Activated T-cell treated with anti-CD3 and anti-CD28 coated beads, Interleukin-2, amount 50 U/mL, for 4 hours (primary cell): ENCODE measurements around the gene CDK17. TPM values are rescaled to one million over a fixed set of nuclear protein-coding genes. Genes with fewer than 3 reads are reported as not detected.
A peak's percentile ranks its signal among the peaks of the same experiment; 100 is the strongest.

Experiments used
- ATAC-seq, 2 donors: fragments of 200-7000 bp; cut with Tn5 transposase; one replicate each; pipeline ENCODE4 v1.10.0; 2021
- DNase-seq: peaks from one replicate; pipeline ENCODE4 v3.0.0-alpha.2; 2020
- H3K27me3 Mint-ChIP-seq: one replicate; pipeline ENCODE4 v1.8.0; 2021; ENCODE audit warnings: low read depth, mixed read lengths
- H3K36me3 Mint-ChIP-seq: one replicate; pipeline ENCODE4 v1.8.0; 2022; ENCODE audit warnings: mixed read lengths; ENCODE audit not compliant: insufficient read depth
- H3K4me1 Mint-ChIP-seq: one replicate; pipeline ENCODE4 v1.8.0; 2021; ENCODE audit warnings: low read depth, mixed read lengths
- H3K4me3 Mint-ChIP-seq: one replicate; pipeline ENCODE4 v1.8.0; 2021; ENCODE audit warnings: mild to moderate bottlenecking, moderate library complexity, mixed read lengths
- H3K9me3 Mint-ChIP-seq: one replicate; pipeline ENCODE4 v1.8.0; 2021; ENCODE audit warnings: mixed read lengths
- total RNA-seq, 3 donors: library from RNA; stranded (reverse); gene quantifications; one replicate each; pipeline ENCODE4 v1.2.1, GENCODE V29; 2021

Gene CDK17
- total RNA-seq, 3 donors from 2014 or later, result 29.9 to 37.4 (median 35.8) TPM

DNA sequence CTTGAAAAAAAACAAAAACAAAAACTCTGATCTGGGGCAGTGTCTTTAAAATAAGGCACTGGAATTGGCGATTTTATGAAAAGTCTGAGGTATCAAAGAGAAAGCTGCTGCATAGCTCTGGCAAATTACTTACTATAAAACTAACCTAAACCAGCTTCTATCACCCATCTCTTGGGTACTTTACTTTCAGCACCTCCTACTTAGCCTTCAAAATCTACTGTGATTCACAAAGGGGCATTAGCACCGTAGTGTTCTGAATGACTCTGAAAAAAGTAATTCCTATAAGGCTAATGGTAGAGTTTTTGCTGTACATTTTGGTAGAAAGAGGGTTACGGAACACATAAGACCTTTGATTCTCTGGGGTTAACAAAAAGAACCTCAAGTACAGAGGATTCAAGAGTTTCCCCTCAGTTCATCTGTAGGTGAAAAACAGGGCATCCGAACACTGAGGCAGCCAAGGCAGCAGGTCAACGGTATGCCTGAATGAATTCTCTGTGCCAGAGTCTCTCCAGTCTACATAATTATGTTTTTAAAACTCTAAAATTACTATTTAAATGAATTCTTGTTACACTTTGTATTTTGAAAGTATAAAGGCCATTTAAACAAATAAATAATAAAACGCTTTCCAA lies 104.6 kb downstream of the CDK17 start:
- peak overlapping the region; percentile 16 for H3K4me3 Mint-ChIP-seq
- DNase-seq, result no peak
- H3K27me3 Mint-ChIP-seq, result no peaks in the 10 kb centered on the region
- peaks cover 30% of the 10 kb centered on the region for H3K36me3 Mint-ChIP-seq
- no peaks in the 10 kb centered on the region for H3K9me3 Mint-ChIP-seq
- H3K4me1 Mint-ChIP-seq, result peaks cover 23% of the 10 kb centered on the region
- peak; percentile 69 to 74 for ATAC-seq

DNA sequence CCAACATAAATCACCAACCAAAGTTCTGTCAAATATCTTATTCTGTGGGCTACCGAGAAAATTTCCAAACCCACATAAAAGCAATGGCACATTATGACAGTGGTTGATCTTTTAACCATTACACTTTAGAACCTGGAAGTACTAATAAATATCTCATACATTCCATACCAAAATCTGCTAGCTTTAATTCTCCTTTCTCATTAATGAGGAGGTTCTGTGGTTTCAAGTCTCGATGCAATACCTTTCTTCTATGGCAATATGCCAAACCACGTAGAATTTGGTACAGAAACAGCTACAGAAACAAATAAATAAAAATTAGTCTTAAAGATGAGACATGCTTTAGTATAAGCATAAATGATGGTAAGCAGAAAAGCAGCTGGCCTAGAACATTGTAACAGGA lies 105.4 kb downstream of the CDK17 start:
- Mint-ChIP-seq H3K36me3 (peaks cover 28% of the 10 kb centered on the region), H3K9me3 (no peaks in the 10 kb centered on the region), H3K4me1 (peaks cover 23% of the 10 kb centered on the region), H3K4me3 (no peak overlapping the region), H3K27me3 (no peaks in the 10 kb centered on the region)
- no peak for DNase-seq
- ATAC-seq, result no peak

DNA sequence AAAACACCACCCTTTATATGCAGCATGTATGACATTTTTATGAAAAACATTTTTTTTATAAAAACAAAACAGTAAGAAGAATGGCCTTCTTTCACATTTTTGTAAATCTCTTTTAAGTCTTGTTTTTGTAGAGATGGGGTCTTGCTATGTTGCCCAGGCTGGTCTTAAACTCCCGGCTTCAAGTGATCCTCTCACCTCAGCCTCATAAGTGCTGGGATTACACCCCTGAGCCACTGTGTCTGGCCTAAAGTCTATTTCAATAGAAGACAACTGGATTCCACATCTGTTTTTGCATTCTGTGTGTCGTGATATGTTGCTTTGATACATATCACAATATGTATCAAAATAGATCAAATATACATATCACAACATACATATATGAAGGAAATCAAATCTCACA lies 107.1 kb downstream of the CDK17 start:
- DNase-seq, result no peak
- H3K36me3 Mint-ChIP-seq, result peaks cover 34% of the 10 kb centered on the region
- H3K27me3 Mint-ChIP-seq, result no peaks in the 10 kb centered on the region
- no peak for ATAC-seq
- H3K4me1 Mint-ChIP-seq, result peaks cover 25% of the 10 kb centered on the region
- no peak overlapping the region for H3K4me3 Mint-ChIP-seq
- H3K9me3 Mint-ChIP-seq, result no peaks in the 10 kb centered on the region

DNA sequence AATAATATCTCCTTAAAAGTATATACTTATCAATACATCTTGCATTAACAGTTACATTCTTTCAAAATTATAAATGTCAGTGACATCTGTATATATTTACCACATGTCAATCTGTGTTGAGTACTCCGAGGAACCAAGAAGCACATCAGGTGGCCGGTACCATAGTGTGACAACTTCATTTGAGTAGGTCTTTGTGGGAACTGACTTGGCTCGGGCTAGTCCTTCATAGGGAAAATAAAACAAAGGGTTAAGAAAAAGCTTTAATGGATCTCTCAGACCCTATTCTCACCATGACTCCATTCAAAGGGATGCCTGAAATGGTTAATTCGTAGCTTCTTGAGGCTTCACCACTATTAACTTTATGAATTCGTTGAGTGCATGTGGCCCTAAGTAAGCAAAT lies 111.2 kb downstream of the CDK17 start:
- Mint-ChIP-seq H3K4me1 (peaks cover 14% of the 10 kb centered on the region), H3K4me3 (no peak overlapping the region), H3K9me3 (no peaks in the 10 kb centered on the region), H3K27me3 (no peaks in the 10 kb centered on the region), H3K36me3 (peaks cover 48% of the 10 kb centered on the region)
- ATAC-seq, result no peak
- DNase-seq, result no peak

- Mint-ChIP-seq H3K36me3 (peaks cover 54% of the 10 kb centered on the region), H3K27me3 (no peaks in the 10 kb centered on the region), H3K4me1 (peaks cover 12% of the 10 kb centered on the region), H3K4me3 (no peak overlapping the region), H3K9me3 (no peaks in the 10 kb centered on the region)
- ATAC-seq, result no peak
- DNase-seq, result no peak
Measured at GRCh38 chr12:96285158-96285557, 115.1 kb downstream of the CDK17 start.

DNA sequence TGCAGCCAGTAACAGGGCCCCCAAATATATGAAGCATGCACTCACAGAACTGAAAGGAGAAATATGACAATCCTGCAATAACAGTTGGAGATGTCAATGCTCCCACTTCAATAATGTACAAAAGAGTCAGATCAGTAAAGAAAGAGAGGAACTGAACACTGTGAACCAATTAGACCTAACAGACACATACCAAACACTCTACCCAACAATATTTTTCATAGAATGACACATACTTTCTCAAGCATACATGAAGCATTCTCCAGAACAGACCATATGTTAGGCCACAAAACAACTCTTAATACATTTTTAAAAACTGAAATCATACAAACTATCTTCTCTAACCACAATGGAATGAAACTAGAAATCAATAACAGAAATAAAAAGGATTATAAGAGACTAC lies 125.9 kb downstream of the CDK17 start:
- ATAC-seq (peak; percentile 78 to 84), DNase-seq (no peak)
- H3K4me1 Mint-ChIP-seq, result peaks cover 20% of the 10 kb centered on the region
- H3K27me3 Mint-ChIP-seq, result no peaks in the 10 kb centered on the region
- H3K4me3 Mint-ChIP-seq, result no peak overlapping the region
- H3K9me3 Mint-ChIP-seq, result no peaks in the 10 kb centered on the region
- peaks cover 43% of the 10 kb centered on the region for H3K36me3 Mint-ChIP-seq

DNA sequence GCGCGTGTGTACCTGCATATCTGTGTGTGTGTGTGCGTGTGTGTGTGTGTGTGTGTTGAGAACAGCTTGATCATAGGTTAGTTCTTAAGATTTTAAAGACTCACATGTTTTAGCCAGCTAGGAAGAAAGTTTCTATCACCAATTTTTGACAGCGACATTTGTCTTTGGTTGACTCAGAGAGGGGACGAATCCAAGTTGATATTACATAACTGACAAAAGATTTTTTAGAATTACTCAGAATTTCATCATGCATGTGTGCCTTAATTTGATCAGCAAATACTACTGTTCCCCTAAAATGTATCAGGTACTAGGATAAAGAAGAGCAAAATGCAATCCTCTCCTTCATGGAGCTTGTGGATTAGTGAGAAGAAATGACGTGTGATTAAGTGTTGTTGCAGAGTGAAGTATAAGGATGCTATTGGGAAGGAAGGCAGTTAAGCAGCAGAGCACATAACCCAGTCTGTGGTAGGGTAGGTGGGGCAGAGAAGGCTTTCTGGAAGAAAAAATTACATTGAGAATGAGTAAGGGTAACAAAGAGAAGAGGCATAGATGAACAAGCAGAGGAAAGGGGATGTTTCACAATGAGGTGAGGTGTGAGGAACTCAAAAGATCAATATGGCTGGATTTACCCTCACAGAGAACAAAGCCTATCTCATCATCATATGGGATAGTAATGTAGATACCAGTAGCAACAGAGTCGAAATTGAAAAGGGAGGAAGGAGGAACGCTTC lies 128.6 kb downstream of the CDK17 start:
- Mint-ChIP-seq H3K36me3 (peaks cover 43% of the 10 kb centered on the region), H3K9me3 (no peaks in the 10 kb centered on the region), H3K4me3 (no peak overlapping the region), H3K4me1 (peaks cover 25% of the 10 kb centered on the region), H3K27me3 (no peaks in the 10 kb centered on the region)
- ATAC-seq, result no peak
- DNase-seq, result no peak

GRCh38 chr12:96266238-96266637 lies 134.0 kb downstream of the CDK17 start:
- Mint-ChIP-seq H3K27me3 (no peaks in the 10 kb centered on the region), H3K36me3 (peaks cover 42% of the 10 kb centered on the region), H3K4me1 (peaks cover 18% of the 10 kb centered on the region), H3K9me3 (no peaks in the 10 kb centered on the region), H3K4me3 (no peak overlapping the region)
- DNase-seq, result no peak
- no peak for ATAC-seq

- Mint-ChIP-seq H3K9me3 (no peaks in the 10 kb centered on the region), H3K27me3 (no peaks in the 10 kb centered on the region), H3K4me1 (peaks cover 20% of the 10 kb centered on the region), H3K36me3 (peaks cover 46% of the 10 kb centered on the region), H3K4me3 (no peak overlapping the region)
- ATAC-seq, result no peak
- no peak for DNase-seq
Measured at GRCh38 chr12:96265836-96266235, 134.4 kb downstream of the CDK17 start.

DNA sequence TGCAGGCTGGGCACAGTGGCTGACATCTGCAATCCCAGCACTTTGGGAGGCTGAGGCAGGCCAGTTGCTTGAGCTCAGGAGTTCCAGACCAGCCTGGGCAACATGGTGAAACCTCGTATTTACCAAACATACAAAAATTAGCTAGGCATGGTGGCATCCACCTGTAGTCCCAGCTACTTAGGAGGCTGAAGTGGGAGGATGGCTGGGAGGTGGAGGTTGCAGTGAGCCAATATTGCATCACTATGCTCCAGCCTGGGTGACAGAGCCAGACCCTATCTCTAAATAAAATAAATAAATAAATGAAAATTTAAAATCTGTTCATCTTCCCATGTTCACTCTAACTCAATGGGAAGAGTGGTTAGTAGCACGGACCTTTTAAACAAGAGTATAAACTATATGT lies 134.8 kb downstream of the CDK17 start:
- Mint-ChIP-seq H3K27me3 (no peaks in the 10 kb centered on the region), H3K4me1 (peaks cover 20% of the 10 kb centered on the region), H3K4me3 (no peak overlapping the region), H3K36me3 (peaks cover 47% of the 10 kb centered on the region), H3K9me3 (no peaks in the 10 kb centered on the region)
- DNase-seq, result no peak
- no peak for ATAC-seq

DNA sequence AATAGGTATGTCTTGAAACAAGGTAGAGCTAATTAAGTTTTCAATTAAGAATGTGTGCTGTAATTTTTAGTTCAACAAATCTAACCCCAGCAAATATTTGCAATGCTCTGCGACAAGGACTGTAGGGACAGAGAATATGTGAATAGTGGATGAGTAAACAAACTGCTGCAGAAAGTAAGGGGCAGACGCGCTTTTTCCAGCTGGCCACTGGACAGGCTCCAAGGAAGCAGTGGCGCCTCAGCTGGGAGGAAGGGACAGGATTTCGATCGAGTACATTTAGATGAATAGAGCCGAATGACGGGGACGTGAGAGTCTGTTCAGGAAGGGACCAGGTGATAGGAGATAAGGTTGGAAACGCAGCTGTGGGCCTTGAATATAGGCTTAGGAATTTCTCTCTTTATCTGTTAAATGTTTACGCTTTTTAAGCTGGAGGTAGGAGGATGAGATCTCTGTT lies 136.8 kb downstream of the CDK17 start:
- DNase-seq, result no peak
- H3K36me3 Mint-ChIP-seq, result peaks cover 45% of the 10 kb centered on the region

DNA sequence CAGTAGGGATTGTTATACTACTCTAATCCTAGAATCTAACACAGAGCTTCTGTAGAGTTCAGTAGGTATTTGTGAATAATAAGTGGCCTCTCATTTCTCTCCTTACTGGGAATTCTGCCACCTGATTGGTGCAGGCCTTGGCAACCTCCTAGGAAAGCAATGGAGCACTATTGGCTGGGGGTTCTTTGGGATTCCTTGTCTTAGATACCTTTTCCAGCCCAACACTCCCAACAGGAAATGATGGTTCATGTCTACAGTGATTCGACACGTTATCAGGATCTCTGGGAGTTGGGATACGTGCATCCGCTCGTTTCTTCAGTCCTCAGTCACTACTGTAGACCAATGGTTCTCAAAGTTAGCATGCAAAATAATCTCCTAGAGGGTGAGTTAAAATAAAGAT lies 138.7 kb downstream of the CDK17 start:
- no peak for ATAC-seq
- Mint-ChIP-seq H3K4me1 (peaks cover 14% of the 10 kb centered on the region), H3K4me3 (no peak overlapping the region), H3K9me3 (no peaks in the 10 kb centered on the region), H3K27me3 (no peaks in the 10 kb centered on the region), H3K36me3 (peaks cover 34% of the 10 kb centered on the region)
- no peak for DNase-seq

More for the DNA sequence above, 136.8 kb downstream of the CDK17 start:
- Mint-ChIP-seq H3K4me3 (no peak overlapping the region), H3K4me1 (peaks cover 19% of the 10 kb centered on the region), H3K27me3 (no peaks in the 10 kb centered on the region), H3K9me3 (no peaks in the 10 kb centered on the region)
- no peak for ATAC-seq

- no peak for ATAC-seq
- DNase-seq, result no peak
- Mint-ChIP-seq H3K36me3 (peaks cover 32% of the 10 kb centered on the region), H3K9me3 (no peaks in the 10 kb centered on the region), H3K4me1 (peaks cover 10% of the 10 kb centered on the region), H3K27me3 (no peaks in the 10 kb centered on the region), H3K4me3 (no peak overlapping the region)
Measured at GRCh38 chr12:96260644-96261043, 139.6 kb downstream of the CDK17 start.

DNA sequence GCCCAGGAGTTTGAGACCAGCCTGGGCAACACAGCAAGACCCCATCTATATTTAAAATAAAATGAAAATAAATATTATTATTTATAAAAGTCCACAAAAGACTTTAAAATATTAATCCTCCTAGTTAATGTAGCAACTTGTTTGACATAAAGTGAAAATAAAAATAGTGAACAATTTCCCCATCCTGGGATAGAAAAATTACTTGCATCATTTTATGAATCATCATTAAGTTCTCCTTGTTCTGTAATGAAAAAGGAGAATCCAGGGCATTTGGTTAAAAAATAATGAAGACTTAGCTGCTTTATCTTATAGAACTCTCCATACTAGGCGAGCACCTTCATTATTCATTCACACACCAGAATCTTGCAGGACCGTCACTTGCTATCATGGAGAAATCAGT lies 140.0 kb downstream of the CDK17 start:
- DNase-seq (no peak), ATAC-seq (no peak)
- Mint-ChIP-seq H3K9me3 (no peaks in the 10 kb centered on the region), H3K27me3 (no peaks in the 10 kb centered on the region), H3K4me3 (no peak overlapping the region), H3K4me1 (peaks cover 8% of the 10 kb centered on the region), H3K36me3 (peaks cover 35% of the 10 kb centered on the region)
